Mammary epithelial cell (primary cell): Measurements from ENCODE around the gene GPR42.

ENCODE experiments used
- CTCF ChIP-seq, 2 donors: IDR thresholded peaks in 1 of 2; conservative IDR thresholded peaks in 1 of 2; 2 replicates each; pipeline ENCODE4 v1.5.1; 2011 to 2012; ENCODE audit warnings: inconsistent platforms in 2 of 2, low read length in 2 of 2, mild to moderate bottlenecking in 2 of 2, control low read depth in 1 of 2, low read depth in 1 of 2; ENCODE audit not compliant: insufficient read depth in 1 of 2; ENCODE audit errors: extremely low read depth in 1 of 2
- EZH2 ChIP-seq: IDR thresholded peaks from 2 replicates; pipeline ENCODE4 v1.6.1; 2012; ENCODE audit warnings: low read length, inconsistent platforms, borderline replicate concordance

DNA sequence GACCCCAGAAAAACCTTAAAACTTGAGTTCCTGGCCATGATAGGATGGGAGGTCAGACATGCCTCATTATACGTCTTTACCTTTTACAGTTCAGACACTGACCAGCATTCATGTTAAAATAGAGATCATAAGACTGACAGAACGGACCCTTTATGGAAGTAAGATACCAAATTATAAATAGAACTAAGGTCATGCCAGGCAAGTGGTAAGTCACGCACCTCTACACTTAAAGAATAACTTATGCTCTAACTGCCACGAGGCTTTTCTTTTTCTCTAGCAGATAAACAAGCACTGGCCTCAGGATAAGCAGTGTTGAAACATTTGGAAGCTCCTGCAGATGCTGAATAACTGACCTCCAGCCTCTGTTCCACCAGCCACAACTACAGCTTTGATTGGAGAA lies 28.4 kb downstream of the GPR42 start:
- TF ChIP-seq CTCF (conservative IDR thresholded peaks at IDR 0.05 in 1 of 2, IDR thresholded peaks at IDR 0.05 in 1 of 2; ENCODE audit: extremely low read depth in 1 of 2, insufficient read depth in 1 of 2, low read depth in 1 of 2, low read length in 2 of 2), result no peak
- TF ChIP-seq EZH2, result no peak
